ENCODE results near the gene ZNHIT3. TPM values are rescaled to one million over a fixed set of nuclear protein-coding genes. Genes with fewer than 3 reads are reported as not detected.

The ZNHIT3 gene
- total and polyA plus RNA-seq, 2 of the 13 experiments (the other 11 are each of a cell fraction or from before 2014, with no cell fraction given), result 66.6 to 77.4 TPM

DNA sequence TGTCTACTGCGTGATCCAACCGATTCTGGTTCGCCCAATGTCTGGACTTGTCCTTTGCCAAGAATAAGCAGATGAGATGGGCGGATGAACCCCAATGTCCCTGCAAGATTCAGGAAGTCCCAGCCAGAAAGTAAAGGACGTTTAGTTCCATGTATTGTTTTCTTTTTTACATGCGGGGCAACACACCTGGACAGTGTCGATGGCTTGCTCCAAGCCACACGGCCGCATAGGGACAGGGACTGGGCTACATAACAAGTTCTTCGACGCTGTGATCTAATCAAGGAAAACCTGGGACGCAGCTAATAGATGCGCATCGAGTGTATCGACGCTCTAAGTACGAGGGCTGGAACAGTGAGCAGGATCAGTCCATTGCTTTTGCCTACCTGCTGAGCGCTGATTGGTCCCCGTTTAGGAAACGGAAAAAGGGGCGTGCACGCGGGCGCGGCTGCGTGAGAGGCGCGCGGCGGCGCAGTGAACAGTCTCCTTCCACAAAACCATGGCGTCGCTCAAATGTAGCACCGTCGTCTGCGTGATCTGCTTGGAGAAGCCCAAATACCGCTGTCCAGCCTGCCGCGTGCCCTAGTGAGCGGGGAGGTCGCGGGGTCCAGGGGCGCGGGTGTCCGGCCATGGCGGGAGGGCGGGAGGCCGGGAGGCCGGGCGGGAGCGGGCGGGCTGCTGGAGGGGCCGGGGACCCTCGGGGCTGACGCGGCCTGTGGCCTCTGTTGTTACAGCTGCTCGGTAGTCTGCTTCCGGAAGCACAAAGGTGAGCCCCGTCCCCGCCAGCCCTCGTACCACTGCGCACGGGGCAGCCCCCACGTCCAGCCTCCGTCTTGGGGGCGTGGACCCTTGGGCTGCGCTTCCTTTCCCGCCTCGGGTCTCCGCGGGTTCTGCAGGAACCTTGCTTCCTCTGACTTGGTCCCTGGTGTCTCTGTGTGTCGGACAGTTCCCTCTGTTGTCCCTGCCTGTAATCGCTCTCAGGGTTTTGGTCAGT lies at the start of gene ZNHIT3 (continued):
- TF ChIP-seq ZNF180 (CRISPR knock-in tag; IDR thresholded peaks at IDR 0.05; ENCODE audit: borderline replicate concordance, low read depth) (no peak), SKI (IDR thresholded peaks at IDR 0.05; ENCODE audit: partially characterized antibody) (no peak), ZNF891 (CRISPR knock-in tag; IDR thresholded peaks at IDR 0.05) (no peak; the same call in 1 of the 2 replicates), ZC3H13 (CRISPR knock-in tag; IDR thresholded peaks at IDR 0.05) (no peak; the same call in 1 of the 2 replicates), ZFP36 (IDR thresholded peaks at IDR 0.05; ENCODE audit: borderline replicate concordance, low read depth, low read length, partially characterized antibody) (no peak), MXI1 (IDR thresholded peaks at IDR 0.05; ENCODE audit: borderline replicate concordance, low read depth, low read length) (peak; percentile 75; the same call in 1 of the 3 replicates), ZNF557 (CRISPR knock-in tag; IDR thresholded peaks at IDR 0.05) (no peak), ZNF512B (CRISPR knock-in tag; IDR thresholded peaks at IDR 0.05; ENCODE audit: borderline replicate concordance) (no peak; the same call in 1 of the 2 replicates), ZNF484 (CRISPR knock-in tag; IDR thresholded peaks at IDR 0.05; ENCODE audit: borderline replicate concordance, low read depth) (no peak), ZNF639 (CRISPR knock-in tag; conservative IDR thresholded peaks at IDR 0.05) (peak; percentile 43), FOXK2 (IDR thresholded peaks at IDR 0.05) (no peak), MED8 (CRISPR knock-in tag; IDR thresholded peaks at IDR 0.05; ENCODE audit: insufficient replicate concordance) (peak; percentile 8), HOXD1 (CRISPR knock-in tag; IDR thresholded peaks at IDR 0.05) (no peak), MIER2 (CRISPR knock-in tag; IDR thresholded peaks at IDR 0.05) (peak; percentile 81), ARID3A (IDR thresholded peaks at IDR 0.05; ENCODE audit: low read depth, low read length) (peak; percentile 53; the same call in 1 of the 2 replicates), DBP (CRISPR knock-in tag; IDR thresholded peaks at IDR 0.05; ENCODE audit: not compliant biosample characterization) (no peak), BATF2 (CRISPR knock-in tag; IDR thresholded peaks at IDR 0.05) (no peak)
- TF ChIP-seq, protein P1, sequence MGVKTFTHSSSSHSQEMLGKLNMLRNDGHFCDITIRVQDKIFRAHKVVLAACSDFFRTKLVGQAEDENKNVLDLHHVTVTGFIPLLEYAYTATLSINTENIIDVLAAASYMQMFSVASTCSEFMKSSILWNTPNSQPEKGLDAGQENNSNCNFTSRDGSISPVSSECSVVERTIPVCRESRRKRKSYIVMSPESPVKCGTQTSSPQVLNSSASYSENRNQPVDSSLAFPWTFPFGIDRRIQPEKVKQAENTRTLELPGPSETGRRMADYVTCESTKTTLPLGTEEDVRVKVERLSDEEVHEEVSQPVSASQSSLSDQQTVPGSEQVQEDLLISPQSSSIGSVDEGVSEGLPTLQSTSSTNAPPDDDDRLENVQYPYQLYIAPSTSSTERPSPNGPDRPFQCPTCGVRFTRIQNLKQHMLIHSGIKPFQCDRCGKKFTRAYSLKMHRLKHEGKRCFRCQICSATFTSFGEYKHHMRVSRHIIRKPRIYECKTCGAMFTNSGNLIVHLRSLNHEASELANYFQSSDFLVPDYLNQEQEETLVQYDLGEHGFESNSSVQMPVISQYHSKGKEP (CRISPR knock-in tag; IDR thresholded peaks at IDR 0.05), result peak; percentile 79; the same call in 1 of the 2 replicates
